Left renal pelvis (tissue), 4 donors: ENCODE data around the gene CSTB. TPM values are rescaled to one million over a fixed set of nuclear protein-coding genes. Genes with fewer than 3 reads are reported as not detected.

Experiments
- DNase-seq, 4 donors: peaks; one replicate each; pipeline ENCODE4 v3.0.0-alpha.2; 2013; ENCODE audit warnings: low read depth in 4 of 4, low spot score in 3 of 4
- polyA plus RNA-seq, 4 donors: library from polyadenylated mRNA; unstranded; fragments of 120-200 nt; gene quantifications; one replicate each; pipeline ENCODE4 v1.2.1, GENCODE V29; 2013; ENCODE audit not compliant: insufficient read length in 4 of 4

Gene CSTB
- polyA plus RNA-seq, 4 donors = 37.0 to 67.1 (median 44.8) TPM

DNA sequence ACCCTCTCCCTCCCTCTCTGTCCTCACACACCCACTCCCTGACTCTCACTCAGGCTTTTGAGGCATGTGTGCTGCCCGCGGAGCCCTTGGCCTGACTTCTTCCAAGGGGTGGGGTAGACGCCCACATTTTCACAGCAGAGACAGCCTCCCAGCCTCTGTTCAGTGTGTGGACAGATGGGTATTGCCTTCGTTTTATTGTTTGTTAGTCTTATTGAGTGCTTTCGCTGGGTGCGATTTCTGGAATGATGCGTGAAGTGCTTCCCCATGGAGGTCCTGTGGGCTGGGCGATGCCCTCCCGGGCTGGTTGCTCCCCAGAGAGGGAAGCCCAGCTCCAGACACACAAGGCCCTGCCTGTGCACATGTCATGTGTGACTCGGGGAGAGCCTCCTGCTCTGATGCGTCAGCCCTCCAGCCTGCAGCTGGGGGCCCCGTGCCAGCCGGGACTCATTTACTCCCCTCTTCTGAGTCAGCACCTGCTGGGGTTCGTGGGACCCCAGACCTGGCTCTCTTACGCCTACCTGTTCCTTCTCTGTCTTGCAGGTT is 42.5 kb downstream of the CSTB start:
- DNase-seq = no peak

DNA sequence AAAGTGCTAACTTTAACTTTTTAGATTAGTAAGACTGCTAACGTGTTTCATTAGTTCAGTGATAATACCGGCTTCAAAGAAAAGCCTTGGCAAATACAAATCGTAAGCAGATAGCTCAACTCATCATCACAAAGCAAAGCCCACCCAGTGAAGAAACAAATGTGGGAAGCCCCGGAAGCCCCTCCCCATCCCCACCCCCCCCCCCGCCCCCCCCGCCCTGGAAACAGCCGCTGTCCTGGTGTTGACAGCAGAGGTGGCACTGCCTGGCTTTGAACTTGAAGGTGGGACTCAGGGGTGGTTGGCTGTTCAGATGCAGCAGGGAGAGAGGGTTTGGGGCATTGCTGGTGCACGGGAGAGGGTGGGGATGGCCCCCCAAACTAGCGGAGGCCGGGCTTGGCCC is 43.0 kb downstream of the CSTB start:
- DNase-seq = no peak

DNA sequence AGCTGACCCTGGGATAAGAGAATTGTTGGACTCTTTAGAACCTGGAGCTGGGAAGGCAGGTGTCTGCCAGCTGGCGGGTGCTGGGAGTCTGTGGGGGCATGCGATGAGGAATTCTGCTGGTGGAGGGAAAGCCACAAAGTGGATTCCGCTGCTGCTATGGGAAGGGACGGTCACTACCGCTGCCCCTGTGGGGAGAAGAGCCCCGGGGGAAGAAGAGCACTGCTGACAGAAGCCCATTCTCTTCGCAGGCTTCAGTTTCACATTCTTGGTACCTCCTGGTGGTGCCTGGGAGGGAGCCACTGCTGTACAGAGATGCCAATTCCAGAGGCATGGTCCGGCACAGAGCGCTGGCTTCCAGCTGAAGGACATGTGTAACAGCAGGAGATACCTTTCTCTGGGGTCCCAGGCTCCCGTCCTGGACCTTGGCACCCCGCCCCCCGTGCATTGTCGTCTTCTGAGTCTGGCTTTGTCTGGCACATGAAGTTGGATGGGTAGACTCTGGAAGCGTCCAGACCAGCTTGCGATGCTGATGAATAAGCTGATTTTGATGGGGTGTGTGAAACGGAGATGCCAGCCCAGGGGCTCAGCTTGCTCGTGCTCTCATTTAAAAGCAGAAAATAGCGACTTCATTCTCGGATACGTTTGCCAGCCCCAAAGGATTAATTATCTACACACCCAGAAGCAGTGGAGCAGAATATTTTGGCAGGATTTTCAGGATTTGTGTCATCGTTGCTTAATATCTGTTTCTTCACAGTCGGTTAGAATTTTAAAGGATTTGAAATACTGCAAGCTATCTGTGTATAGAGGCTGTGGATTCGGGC is 44.0 kb downstream of the CSTB start:
- DNase-seq = no peak

DNA sequence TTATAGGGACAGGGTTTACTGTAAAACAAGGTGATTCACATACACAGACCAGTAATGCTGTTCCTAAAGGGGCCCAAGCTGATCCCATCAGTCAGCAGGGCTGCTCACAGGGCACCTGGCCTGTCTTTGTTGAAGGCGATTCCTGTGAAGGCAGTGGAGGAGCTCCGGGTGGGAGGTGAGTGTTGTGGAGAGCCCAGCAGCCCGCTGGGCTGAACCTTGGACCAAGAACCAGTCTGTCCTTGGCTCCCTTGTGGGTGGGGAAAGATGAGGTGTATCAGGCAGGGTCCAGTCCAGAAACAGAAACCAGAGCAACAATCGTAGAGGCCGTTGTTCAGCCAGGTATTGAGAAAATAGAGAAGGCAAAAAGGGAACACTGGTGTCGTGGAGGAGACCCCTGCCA is 44.6 kb downstream of the CSTB start:
- DNase-seq = no peak

DNA sequence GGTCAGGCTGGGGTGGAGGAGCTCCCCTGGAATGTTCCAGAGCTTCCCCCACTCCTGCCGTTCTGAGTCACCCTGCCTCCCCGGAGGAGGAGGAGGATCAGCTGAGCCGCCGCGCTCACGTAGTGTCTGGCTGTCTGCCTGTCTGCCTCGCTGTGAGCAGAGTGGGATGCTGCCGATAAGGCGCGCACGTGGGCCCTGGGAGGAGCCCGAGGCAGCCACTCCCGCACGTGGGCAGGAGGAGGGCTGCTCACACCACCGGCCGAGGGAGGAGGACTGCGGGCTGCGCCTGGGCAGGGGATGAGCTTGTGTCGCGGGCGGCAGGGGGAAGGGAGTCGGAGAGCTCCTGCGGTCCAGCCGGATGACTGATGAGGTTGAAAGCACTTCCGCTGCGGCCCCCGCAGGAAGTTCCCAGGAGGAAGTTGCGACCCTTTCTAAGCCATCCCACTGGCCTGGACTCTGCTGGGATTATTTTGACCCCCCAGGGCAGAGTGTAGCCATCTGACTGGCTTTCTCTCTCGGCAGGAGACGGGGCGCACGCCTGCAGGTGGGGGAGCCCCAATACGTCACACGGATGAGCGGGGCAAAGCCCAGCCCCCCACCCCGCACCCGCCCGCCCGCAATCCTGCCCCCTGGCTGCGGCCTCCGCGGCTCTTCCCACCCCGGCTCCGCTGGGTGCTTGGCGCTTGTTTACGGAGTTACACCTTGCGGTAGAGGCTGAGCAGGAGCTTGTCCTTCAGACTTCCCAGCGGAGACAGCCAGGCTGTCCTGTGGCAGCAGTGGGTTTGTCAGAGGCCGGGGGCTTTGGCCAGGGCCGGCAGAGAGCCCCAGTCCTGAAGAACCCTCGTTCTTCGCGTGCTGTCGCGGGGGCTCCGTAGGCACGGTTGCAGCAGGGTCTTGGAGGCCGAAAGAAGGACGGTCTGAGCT is 47.4 kb downstream of the CSTB start:
- peak; percentile 68 to 79 (median 76) for DNase-seq

DNA sequence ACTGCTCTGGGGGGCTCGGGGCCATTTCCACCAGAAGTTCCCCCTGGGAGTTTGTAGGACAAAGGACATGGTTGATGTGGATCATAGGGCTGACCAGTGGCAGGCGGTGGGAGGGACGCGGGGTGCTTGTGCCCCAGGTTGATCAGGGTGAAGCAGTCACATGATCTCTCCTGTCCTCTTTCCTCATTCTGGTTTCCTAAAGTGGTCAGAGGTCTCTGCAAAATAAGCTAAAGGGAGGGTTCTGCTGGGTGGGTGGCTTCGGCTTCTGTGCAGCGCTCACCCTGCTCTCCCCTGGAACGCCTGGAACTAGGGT is 48.0 kb downstream of the CSTB start:
- DNase-seq = no peak

DNA sequence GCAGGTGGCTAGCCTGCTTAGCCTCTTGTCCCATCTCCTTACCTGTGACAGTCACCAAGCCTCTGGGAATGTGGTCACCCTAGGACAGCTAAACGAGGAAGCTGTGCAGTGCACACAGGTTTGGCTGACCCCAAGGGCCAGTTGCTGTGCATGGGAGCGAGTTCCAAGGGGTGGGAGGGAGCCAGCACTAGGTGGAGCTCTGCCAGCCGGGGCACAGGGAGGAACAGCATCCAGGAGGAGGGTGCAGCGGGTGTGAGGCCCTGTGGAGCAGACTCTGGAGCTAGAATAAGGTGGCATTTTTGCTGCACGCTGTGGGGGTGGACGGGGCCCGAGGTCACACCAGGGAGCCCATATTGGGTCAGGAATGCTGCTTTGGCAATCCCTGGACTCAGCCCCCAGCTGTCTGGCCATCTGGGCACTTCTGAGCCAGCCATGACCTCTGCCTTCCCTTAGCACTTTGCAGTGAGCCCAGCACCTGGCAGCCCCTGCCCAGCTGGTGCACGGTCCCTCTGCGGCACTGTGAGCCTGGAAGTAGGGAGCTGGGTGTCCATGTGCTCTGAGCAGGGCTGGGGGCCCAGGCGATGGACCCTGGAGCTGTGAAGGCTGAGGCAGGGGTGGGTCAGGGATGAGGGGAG is 48.5 kb downstream of the CSTB start:
- no peak for DNase-seq

DNA sequence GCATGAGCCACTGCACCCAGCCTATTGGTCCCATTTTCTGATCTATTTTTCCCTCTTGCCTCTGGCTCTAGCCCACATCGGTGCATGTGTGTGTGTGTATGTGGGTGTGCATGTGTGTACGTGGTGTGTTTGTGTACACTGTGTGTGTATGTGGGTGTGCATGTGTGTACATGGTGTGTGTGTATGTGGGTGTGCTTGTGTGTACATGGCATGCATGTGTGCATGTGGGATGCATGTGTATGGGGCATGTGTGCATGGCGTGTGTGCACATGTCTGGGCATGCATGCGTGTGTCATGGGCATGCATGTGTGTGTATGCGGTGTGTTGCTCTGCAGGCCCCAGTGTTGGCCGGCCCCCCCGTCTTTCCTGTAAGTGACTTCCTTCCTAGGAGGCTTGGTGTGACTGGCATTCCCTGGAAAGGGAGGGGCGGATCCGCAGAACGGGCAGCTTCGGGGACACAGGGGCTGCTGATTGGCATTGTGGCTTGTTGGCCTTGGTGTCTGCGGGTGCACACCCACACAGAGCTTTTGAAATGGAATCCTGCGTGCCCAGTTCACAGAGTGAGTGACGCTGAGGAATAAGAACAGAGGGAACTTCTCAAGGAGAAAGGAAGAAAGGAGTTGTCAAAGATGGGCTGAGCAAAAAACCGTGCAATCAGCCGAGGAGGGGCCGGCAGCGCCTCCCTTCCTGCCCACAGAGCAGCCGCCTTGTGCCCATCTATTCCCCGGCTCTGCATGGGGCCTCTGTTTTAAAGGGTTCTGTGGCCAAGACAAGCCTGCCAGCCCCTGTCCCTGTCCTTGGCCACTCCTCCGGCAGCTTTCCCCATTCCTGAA is 49.2 kb downstream of the CSTB start:
- DNase-seq = no peak

Other genes with a start within 250 kb of the CSTB start
- gene HSF2BP, start 116.8 kb downstream of the CSTB start, polyA plus RNA-seq = 1 to 10 TPM; 1.7 to 2.7 (median 2.1) TPM
- 10 to 100 TPM; 30.6 to 32.4 (median 31.2) TPM for gene RRP1B, start 116.7 kb downstream of the CSTB start, polyA plus RNA-seq
- gene PDXK, start 57.2 kb downstream of the CSTB start, polyA plus RNA-seq = 10 to 100 TPM; 57.7 to 87.8 (median 71.8) TPM
- 10 to 100 TPM; 23.4 to 35.9 (median 28.6) TPM for gene RRP1, start 13.3 kb upstream of the CSTB start, polyA plus RNA-seq
- gene AGPAT3, start 88.9 kb upstream of the CSTB start, polyA plus RNA-seq = 10 to 100 TPM; 24.3 to 69.1 (median 51.0) TPM
- 10 to 100 TPM; 19.7 to 44.7 (median 37.8) TPM for gene TRAPPC10, start 236.0 kb upstream of the CSTB start, polyA plus RNA-seq